Sigmoid colon (tissue), 7 donors: ENCODE results near the gene AVEN. TPM values are rescaled to one million over a fixed set of nuclear protein-coding genes. Genes with fewer than 3 reads are reported as not detected.

ENCODE experiments used
- DNase-seq: peaks from one replicate; pipeline ENCODE4 v3.0.0-alpha.2; 2019
- H3K27ac ChIP-seq, 4 donors: fragments of 200-600 bp; sonication (generic); one replicate each; pipeline ENCODE4 v1.5.1; 2016 to 2019; ENCODE audit warnings: mild to moderate bottlenecking in 1 of 4
- H3K27me3 ChIP-seq, 3 donors: fragments of 200-600 bp; sonication (generic); one replicate each; pipeline ENCODE4 v1.5.1; 2019; ENCODE audit warnings: mild to moderate bottlenecking in 1 of 3
- H3K36me3 ChIP-seq, 4 donors: fragments of 200-600 bp; sonication (generic); one replicate each; pipeline ENCODE4 v1.5.1; 2016 to 2019
- H3K4me1 ChIP-seq, 4 donors: fragments of 200-600 bp; sonication (generic); one replicate each; pipeline ENCODE4 v1.5.1; 2017 to 2019
- H3K4me3 ChIP-seq, 4 donors: fragments of 200-600 bp; sonication (generic); one replicate each; pipeline ENCODE4 v1.5.1; 2017 to 2019; ENCODE audit warnings: mild to moderate bottlenecking in 2 of 4, moderate library complexity in 1 of 4
- H3K9me3 ChIP-seq, 4 donors: fragments of 200-600 bp in 3 of 4; sonication (generic) in 3 of 4; one replicate each; pipeline versions ENCODE4 v1.5.1 to v1.6.1; 2013 to 2019
- EP300 ChIP-seq, 4 donors: sonication (generic); formaldehyde crosslinking; IDR thresholded peaks; one replicate each; pipeline ENCODE4 v1.6.1; 2017; ENCODE audit warnings: antibody characterized with exemption in 4 of 4
- POLR2A ChIP-seq, 2 donors: fragments of 450-650 bp; IDR thresholded peaks; one replicate each; pipeline ENCODE4 v1.6.1; 2016; ENCODE audit warnings: antibody characterized with exemption in 2 of 2, mild to moderate bottlenecking in 2 of 2, moderate library complexity in 2 of 2
- POLR2AphosphoS5 ChIP-seq, 4 donors: sonication (generic); formaldehyde crosslinking; IDR thresholded peaks; one replicate each; pipeline ENCODE4 v1.6.1; 2017; ENCODE audit warnings: antibody characterized with exemption in 4 of 4
- WGBS, 2 donors: extraction: QIAGEN DNeasy Blood & Tissue Kit; methylation state at CpG; one replicate each; pipeline ENCODE4 v1.1.7; 2013; 5-methylcytosine and 5-hydroxymethylcytosine counted together
- intact Hi-C: fragments of 100-400 bp; cut with DNase I; formaldehyde crosslinking; loops from one replicate; pipeline ENCODE4 v1.15.1; 2023
- polyA plus RNA-seq, 3 donors: library from polyadenylated mRNA; stranded (reverse); fragments of 200-250 nt; gene quantifications; one replicate each; pipeline ENCODE4 v1.2.3, GENCODE V29; 2013
- total RNA-seq, 4 donors: library from RNA; depleted of rRNA; stranded (reverse); fragments of >200 nt; gene quantifications; one replicate each; pipeline ENCODE4 v1.1.0, GENCODE V29; 2016
- TF ChIP-seq, protein P1 (sequence below), 4 experiments: fragments of 450-650 bp in 3 of 4; fragments of 200-600 bp in 1 of 4; IDR thresholded peaks; one replicate each; pipeline ENCODE4 v1.5.1; 2016 to 2019; ENCODE audit warnings: antibody characterized with exemption in 4 of 4, mild to moderate bottlenecking in 3 of 4, moderate library complexity in 2 of 4
- donor health status: healthy with polysubstance abuse.
- donor health status: Bipolar disorder and iron deficiency.
- donor health status: healthy.

AVEN gene
- total and polyA plus RNA-seq, 7 donors, result 9.2 to 23.3 (median 15.0) TPM

DNA sequence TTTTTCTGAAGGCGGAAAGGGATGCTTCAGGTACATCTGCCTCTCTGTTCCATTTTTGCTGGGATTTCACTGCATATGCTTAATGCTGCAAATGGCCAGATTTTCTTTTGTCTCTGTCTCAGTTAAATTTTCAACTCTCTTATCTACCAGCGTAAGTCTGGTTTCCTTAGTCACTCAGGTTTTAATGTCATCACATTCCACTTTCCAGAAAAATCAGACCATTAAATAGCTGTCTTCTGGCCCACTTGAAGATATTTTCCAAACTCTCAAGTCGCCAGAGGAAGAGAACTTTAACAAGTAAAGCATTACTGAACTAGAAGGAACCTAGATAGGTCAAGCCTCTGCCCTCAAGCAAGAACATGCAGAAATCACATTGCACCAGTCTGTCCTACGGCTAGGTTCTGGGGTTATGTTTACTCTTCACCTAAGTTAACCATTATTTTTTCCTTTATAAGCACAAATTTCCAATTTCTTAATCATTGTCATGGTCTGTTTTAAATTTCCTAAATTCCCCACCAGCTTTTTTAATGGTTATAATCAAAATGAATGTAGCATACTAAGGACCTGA, 26.5 kb downstream of the AVEN start:
- Histone ChIP-seq H3K36me3 (no peaks in the 10 kb centered on the region), H3K9me3 (no peaks in the 10 kb centered on the region), H3K4me3 (no peak overlapping the region), H3K27me3 (no peaks in the 10 kb centered on the region), H3K4me1 (no peaks in the 10 kb centered on the region), H3K27ac (no peak overlapping the region)
- 95 to 97% methylated on average over 4 of the region's 4 CpGs for WGBS, 2 donors
- TF ChIP-seq POLR2AphosphoS5 (IDR thresholded peaks at IDR 0.05) (no peak), EP300 (IDR thresholded peaks at IDR 0.05) (no peak), POLR2A (IDR thresholded peaks at IDR 0.05) (no peak)
- TF ChIP-seq, protein P1, sequence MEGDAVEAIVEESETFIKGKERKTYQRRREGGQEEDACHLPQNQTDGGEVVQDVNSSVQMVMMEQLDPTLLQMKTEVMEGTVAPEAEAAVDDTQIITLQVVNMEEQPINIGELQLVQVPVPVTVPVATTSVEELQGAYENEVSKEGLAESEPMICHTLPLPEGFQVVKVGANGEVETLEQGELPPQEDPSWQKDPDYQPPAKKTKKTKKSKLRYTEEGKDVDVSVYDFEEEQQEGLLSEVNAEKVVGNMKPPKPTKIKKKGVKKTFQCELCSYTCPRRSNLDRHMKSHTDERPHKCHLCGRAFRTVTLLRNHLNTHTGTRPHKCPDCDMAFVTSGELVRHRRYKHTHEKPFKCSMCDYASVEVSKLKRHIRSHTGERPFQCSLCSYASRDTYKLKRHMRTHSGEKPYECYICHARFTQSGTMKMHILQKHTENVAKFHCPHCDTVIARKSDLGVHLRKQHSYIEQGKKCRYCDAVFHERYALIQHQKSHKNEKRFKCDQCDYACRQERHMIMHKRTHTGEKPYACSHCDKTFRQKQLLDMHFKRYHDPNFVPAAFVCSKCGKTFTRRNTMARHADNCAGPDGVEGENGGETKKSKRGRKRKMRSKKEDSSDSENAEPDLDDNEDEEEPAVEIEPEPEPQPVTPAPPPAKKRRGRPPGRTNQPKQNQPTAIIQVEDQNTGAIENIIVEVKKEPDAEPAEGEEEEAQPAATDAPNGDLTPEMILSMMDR (IDR thresholded peaks at IDR 0.05), result no peak
- intact Hi-C loops, result no loop called here
- DNase-seq, result no peak

DNA sequence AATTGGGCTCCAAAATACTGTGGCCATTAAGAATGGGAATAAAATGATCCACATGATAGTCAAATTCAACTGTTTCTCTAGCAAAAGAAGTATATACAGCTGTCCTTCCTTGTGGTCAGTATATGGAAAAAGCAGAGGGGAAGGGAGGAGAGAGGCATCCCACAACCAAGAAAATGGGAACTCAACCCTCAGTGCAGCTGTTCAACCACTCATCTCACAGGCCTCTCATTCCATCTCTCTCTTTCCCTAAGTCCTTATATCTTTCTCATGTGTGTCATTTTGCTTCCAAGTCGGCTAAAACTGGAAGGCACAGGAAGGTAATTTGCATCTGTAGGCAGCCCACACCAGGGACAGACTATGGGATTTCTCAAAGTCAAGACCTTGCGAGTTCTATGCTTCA, 27.5 kb downstream of the AVEN start:
- TF ChIP-seq EP300 (IDR thresholded peaks at IDR 0.05), result no peak
- TF ChIP-seq, protein P1 (IDR thresholded peaks at IDR 0.05), result no peak
- no peak for TF ChIP-seq POLR2AphosphoS5 (IDR thresholded peaks at IDR 0.05)
- no peak for TF ChIP-seq POLR2A (IDR thresholded peaks at IDR 0.05)
- no peak overlapping the region for H3K4me3 ChIP-seq
- H3K9me3 ChIP-seq, result no peaks in the 10 kb centered on the region
- intact Hi-C loops, result no loop called here
- no peaks in the 10 kb centered on the region for H3K4me1 ChIP-seq
- 83 to 90% methylated on average over 2 of the region's 2 CpGs for WGBS, 2 donors
- no peak for DNase-seq
- H3K27ac ChIP-seq, result no peak overlapping the region
- H3K36me3 ChIP-seq, result no peaks in the 10 kb centered on the region
- H3K27me3 ChIP-seq, result no peaks in the 10 kb centered on the region

DNA sequence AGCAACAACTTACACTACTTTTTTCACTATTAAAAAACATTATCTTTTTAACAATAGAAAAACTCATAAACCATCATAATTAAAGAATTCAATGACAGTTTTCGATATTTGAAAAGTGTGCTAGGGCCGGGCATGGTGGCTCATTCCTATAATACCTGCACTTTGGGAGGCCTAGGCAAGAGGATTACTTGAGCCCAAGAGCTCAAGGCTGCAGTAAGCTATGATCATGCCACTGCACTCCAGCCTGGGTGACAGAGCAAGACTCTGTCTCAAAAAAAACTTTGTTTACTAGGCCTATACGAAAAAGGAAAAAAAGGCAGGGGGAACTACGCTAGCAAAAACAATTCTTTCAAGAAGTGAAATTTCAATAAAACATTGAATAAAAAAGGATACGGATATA, 28.1 kb downstream of the AVEN start:
- H3K4me1 ChIP-seq, result no peaks in the 10 kb centered on the region
- DNase-seq, result no peak
- 95 to 96% methylated on average over 5 of the region's 5 CpGs for WGBS, 2 donors
- H3K36me3 ChIP-seq, result no peaks in the 10 kb centered on the region
- TF ChIP-seq EP300 (IDR thresholded peaks at IDR 0.05) (no peak), POLR2A (IDR thresholded peaks at IDR 0.05) (no peak), POLR2AphosphoS5 (IDR thresholded peaks at IDR 0.05) (no peak)
- TF ChIP-seq, protein P1 (IDR thresholded peaks at IDR 0.05), result no peak
- no peaks in the 10 kb centered on the region for H3K27me3 ChIP-seq
- H3K9me3 ChIP-seq, result no peaks in the 10 kb centered on the region
- H3K4me3 ChIP-seq, result no peak overlapping the region
- H3K27ac ChIP-seq, result no peak overlapping the region
- intact Hi-C loops, result no loop called here

DNA sequence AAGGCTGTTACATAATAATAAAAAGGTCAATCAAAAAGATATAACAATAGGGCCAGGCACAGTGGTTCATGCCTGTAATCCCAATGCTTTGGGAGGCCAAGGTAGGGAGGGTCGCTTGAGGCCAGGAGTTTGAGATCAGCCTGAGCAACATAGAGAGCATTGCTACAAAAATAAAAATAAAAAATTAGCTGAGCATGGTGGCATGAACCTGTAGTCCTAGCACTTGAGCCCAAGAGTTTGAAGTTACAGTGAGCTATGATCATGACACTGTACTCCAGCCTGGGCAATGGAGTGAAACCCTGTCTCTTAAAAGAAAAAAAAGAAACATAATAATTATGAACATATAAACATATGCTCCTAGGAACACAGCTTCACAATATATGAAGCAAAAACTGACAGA, 29.3 kb downstream of the AVEN start:
- H3K4me3 ChIP-seq, result no peak overlapping the region
- H3K27ac ChIP-seq, result no peak overlapping the region
- no peaks in the 10 kb centered on the region for H3K4me1 ChIP-seq
- WGBS, 2 donors, result 98 to 99% methylated on average over 1 of the region's 1 CpG
- H3K9me3 ChIP-seq, result no peaks in the 10 kb centered on the region
- no peak for TF ChIP-seq POLR2AphosphoS5 (IDR thresholded peaks at IDR 0.05)
- TF ChIP-seq, protein P1 (IDR thresholded peaks at IDR 0.05), result no peak
- TF ChIP-seq EP300 (IDR thresholded peaks at IDR 0.05), result no peak
- TF ChIP-seq POLR2A (IDR thresholded peaks at IDR 0.05), result no peak
- H3K27me3 ChIP-seq, result no peaks in the 10 kb centered on the region
- intact Hi-C loops, result no loop called here
- H3K36me3 ChIP-seq, result no peaks in the 10 kb centered on the region
- DNase-seq, result no peak

DNA sequence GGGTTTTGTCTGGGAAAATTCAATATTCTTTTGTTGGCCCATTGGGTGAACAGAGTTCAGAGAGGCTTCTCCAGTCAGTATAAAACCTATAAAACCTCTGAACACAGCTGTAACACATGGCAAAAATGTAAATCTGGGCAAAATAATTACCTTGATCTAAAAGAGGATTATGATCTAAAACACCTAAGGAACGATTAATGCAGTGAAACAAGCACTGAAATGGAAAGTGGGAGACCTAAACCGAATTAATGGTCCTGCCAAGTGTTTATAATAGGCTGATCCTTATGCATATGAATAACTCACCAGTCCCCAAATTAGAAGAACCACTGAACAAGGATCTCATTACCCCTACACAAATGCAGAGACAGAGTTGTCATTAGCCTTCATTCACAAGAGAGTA, 32.6 kb downstream of the AVEN start:
- no peaks in the 10 kb centered on the region for H3K36me3 ChIP-seq
- WGBS, 2 donors, result 83 to 88% methylated on average over 2 of the region's 2 CpGs
- no peaks in the 10 kb centered on the region for H3K4me1 ChIP-seq
- intact Hi-C loops, result no loop called here
- no peaks in the 10 kb centered on the region for H3K27me3 ChIP-seq
- DNase-seq, result no peak
- TF ChIP-seq EP300 (IDR thresholded peaks at IDR 0.05) (no peak), POLR2AphosphoS5 (IDR thresholded peaks at IDR 0.05) (no peak)
- no peak overlapping the region for H3K4me3 ChIP-seq
- H3K27ac ChIP-seq, result no peak overlapping the region
- H3K9me3 ChIP-seq, result no peaks in the 10 kb centered on the region
